ENCODE results near the gene SRD5A1.

SRD5A1 gene
- 7.6 to 19.7 (median 10.5) reads per million in 4 experiments for total RNA-seq

DNA sequence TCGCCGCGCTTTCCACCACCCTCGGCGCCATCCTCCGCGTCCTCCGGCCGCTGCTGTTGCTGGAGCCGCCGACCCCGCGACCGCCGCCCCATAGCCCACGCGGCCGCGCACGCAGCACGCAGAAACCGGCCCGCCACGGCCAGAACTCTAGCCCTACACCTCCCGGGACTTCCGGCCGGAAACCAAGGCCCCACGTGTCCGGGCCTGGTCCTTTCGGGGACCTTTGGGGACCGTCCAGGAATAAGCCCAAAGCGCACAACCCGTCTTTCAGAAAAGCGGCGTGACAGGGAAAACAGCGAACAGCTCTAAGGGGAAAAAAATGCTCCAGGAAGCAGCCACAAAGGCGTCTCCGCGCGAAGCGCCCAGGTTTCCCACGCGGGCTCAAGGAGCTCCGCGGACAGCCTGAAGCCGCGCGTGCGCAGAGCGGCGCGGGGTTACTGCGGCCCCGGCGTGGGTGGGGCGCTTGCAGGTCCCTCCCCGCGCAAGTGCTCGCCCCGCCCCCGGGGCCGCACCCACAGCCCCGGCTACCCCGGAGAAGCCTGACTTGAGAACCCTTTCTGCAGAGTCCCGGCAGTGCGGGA lies at the start of gene SRD5A1, which contains the start of gene NSUN2:
SRD5A1 (plus strand) TSS at position 553 of the 581 bp plus-strand sequence. CDS start 137 bp downstream, outside the sequence.
NSUN2 (minus strand) TSS at position 157 of the 581 bp plus-strand sequence; CDS start at position 92, 65 bp downstream.
- DNase-seq = peak; percentile 84

- DNase-seq = no peak
Observed at GRCh38 chr5:6584101-6584645, 49.1 kb upstream of the SRD5A1 start.

DNA sequence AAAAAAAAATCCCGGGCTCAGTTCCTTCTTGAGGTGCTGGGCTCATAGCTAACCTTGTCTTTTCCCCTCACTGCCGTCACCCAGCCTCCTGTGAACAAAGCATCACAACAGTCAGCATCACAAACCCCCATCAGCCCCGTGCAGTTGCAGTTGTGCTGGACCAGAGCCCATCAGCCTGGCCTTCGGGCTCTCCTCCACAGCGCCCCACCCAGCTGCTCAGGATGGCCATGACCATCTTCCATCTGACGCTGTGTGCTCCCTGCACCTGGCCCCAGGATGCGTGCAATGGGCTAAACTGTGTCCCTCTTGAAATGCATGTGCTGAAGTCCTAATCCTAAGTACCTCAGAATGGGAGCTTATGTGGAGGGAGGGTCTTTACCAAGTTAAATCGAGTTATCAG lies 48.5 kb upstream of the SRD5A1 start:
- DNase-seq = no peak

GRCh38 chr5:6585168-6585567 lies 48.1 kb upstream of the SRD5A1 start:
- no peak for DNase-seq

GRCh38 chr5:6585939-6586646 lies 47.1 kb upstream of the SRD5A1 start:
- no peak for DNase-seq

DNA sequence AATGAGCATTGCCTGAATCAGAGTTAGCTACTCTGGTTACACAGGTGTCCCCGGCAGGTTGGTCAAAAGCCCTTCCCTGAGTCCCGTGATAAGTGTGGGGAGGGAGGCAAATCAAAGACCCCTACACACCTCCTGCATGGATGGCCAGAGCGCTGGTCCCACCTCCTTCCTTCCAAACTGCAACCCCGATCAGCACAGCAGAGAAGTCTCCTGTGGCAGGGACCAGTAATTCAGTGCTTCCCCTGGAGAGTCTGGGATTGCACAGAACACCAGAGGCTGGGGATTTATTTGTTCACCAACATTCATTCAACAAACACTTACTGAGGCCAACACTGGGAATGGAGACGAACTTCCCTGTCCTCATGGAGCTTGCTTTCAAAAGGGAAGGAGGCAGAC lies 46.6 kb upstream of the SRD5A1 start:
- DNase-seq = no peak

DNA sequence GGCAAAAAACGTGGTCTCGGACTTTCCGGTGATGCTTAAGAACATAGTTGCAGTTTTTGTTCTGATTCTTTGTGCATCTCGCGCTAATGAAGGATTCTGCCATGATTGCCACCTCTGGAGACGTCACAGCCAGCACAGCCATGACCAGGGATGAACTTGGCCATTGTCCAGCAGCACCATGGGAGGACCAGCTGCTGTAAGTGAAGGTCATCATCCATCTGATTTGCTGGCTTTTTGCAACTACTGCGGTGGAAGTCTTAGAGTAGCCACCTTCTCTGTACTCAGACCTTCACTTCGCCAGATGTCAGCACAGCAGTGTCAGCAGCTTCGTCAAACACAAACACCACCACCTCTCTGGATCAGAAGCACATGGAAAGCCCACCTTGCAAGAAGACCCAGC lies 46.1 kb upstream of the SRD5A1 start:
- no peak for DNase-seq

DNA sequence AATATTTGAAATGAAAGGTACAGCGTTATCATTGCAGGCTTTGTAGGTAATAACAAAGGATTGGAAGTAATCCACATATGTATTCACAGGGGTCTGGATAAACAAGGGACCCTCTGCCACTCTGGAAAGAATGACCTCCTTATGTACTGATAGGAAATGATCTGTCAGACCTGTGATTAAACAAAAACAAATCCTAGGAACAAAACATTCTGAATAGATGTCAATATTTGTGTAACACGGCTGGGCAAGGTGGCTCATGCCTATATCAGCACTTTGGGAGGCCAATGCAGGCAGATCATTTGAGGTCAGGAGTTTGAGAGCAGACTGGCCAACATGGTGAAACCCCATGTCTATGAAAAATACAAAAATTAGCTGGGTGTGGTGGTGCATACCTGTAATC lies 42.7 kb upstream of the SRD5A1 start:
- no peak for DNase-seq

DNA sequence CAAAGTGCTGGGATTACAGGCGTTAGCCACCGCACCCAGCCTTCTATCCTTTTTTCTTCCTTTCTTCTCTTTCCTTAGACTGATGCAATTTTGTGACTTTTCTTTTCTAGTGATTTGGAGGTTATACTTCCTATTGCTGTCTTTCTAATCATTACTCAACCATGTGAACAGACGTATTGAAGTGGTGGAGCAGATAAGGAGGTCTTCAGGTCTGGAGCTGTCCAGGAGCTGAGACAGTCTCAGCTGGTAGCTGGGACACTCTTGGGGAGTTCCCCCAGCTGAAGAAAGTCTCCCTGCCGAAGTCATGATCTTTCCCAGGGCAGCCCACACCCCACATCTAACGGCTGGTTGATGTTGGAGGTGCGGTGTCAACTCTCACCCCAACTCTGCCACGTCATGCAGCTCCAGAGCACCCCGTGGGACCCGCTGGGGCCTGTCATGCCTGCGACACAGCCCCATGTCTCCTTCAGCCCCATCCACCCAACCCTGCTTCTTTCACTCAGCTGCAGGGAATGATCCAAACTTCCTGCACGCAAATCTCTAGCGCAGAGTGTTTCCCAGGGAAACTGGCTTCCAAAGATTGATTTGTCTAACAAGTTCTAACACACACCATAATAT lies 41.5 kb upstream of the SRD5A1 start:
- DNase-seq = no peak

DNA sequence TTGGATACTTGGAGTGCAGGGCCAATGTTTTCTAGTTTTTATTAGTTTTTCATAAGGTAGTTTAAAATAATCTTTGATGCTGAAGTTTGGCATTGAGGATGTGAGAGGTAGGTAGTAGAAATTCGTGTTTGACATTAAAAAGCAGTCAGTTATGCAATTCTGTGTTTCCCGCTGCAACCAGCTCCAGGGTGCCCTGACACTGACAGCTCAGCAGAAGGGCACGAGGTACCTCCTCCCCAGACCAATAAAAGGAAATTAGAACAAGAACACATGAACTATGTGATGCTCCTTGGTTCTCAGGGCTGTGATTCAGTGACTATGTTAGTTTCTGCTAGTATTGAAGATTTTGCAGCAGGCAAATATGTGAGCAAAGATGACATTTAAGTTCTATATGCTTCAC lies 40.6 kb upstream of the SRD5A1 start:
- no peak for DNase-seq

DNA sequence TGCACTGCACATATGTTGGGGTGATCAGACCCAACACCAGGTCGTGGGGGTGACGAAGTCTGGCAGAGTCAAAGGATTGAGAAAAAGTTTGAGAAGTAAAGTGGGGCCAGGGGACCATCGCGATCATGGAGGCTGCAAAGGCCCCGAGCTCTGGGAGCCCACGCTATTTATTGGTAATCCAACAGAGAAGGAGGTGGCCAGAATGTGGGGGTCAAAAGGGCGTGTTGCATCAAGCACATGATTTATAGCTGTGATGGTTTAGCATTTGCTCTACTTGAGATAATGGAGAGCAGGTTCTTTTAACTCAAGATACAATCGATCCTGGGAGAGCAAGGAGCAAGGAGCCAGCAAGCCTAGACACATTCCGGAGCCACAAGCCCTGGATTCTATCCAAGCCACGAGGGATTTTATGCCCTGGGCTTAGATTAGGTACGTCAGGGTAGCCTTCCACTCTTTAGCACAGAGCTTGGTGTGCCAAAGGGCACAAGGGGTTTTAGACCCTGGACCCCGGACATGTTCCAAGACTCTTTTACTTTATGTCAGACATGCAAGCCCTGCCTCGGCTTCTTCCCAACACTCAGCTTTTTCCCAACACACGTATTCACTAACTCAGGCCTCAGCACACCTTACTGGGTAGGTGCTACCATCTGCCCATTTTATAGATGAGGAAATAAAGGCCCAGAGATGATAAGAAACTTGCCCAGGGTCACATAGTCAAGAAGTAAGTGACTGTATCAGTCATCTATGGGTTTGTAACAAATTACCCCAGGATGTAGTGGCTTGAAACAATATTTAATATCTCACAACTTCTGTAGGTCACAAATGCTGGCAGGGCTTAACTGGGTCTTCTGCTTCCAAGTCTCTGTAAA lies 39.9 kb upstream of the SRD5A1 start:
- DNase-seq = no peak

DNA sequence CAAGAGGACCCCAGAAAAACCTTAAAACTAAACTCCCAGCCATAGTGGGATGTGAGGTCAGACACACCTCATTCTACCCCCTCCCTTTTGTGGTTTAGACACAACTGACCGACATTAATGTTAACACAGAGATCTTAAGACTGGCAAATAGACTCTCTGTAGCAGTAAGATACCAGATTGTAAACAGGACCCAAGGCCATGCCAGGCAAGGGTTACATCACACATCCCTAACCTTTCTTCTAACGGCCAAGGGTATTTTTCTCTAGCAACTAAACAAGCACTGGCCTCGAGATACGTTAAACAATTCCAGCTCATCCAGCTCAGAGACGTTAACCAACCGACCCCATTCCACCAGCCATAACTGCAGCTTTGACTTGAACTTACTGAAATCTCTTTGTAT lies 39.2 kb upstream of the SRD5A1 start:
- no peak for DNase-seq

- DNase-seq = no peak
Observed at GRCh38 chr5:6595405-6595804, 37.8 kb upstream of the SRD5A1 start.

- no peak for DNase-seq
Observed at GRCh38 chr5:6596388-6596787, 36.9 kb upstream of the SRD5A1 start.

DNA sequence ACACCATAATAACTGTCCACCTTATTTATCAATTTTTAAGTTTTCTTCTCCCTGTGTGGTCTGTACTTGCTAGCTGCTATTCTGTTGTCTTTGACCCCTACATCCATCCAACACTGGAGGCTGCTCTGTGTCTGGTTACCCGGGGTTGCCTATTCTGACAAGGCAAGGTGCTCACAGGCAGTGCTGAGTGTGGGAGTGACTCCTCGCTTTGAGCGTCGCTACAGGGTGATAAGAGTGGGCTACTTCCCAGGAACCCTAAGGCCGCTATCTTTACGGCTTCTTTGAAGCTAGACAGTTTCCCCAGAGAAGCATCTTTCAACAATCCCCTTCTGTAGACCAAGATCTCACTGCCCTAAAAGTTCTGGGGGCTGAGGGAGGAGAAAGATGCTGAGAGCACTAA lies 35.7 kb upstream of the SRD5A1 start:
- no peak for DNase-seq

DNA sequence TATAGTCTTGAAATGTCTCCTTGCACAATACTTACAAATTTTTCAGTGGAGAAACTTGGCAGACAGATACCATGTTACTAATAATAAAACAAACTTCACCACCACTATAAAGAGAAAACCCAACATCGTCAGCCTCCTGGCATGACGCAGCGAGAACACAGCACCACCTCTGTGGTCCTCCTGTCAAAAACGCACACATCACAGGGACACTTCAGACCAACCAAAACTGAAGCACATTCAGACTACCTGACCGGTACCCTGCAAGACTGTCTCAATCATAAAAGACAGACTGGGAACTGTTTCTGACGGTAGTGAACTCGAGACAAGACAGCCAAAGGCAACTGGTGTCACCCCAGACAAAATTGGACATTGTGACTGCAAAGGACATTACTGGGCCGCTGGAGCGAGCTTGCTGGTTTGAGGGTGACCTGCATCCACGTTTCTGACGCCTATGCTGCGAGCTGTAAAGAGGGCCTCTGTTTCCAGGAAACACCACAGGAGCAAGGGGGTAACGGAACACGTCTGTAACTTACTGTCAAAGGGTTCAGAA lies 34.8 kb upstream of the SRD5A1 start:
- DNase-seq = no peak

DNA sequence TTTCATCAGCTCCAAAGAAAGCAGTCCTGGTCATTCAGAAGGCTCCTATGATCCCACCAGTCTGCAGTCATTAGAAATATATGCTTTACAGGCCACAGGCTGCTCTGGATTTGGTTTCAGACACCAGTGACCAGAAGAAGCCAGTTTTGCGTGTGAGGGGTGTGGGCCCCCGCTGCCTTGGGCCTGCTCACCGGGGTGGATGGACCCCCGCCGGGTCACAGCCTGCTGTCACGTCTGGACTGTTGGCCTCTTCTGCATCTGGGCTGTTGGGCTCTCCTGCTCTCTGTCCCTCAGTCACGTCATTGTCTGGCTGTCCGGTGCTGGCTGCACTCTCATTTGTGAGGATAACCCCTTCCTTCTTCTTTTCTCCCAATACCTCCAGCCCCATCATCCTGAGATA lies 33.5 kb upstream of the SRD5A1 start:
- DNase-seq = no peak

GRCh38 chr5:6601271-6601670 lies 32.0 kb upstream of the SRD5A1 start:
- DNase-seq = no peak

DNA sequence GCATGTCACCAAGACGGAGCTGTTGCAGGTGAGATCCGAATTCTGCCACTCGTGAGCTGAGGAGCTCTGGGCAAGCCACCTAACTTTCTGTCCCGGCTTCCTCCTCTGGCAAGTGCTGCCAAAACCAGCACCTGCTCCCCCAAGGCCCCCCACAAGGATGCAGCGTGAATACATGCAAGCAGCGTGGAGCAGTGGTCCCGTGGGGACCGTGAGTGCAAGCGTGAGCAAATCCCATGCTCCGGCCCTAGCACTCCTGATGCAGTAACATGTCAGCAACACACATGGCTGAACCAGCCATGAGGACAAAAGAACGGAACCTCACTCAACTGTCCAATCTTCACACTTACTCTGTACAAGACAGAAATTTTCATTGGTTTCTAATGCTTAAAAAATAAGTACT lies 31.4 kb upstream of the SRD5A1 start:
- no peak for DNase-seq

- no peak for DNase-seq
Observed at GRCh38 chr5:6602441-6602840, 30.8 kb upstream of the SRD5A1 start.

DNA sequence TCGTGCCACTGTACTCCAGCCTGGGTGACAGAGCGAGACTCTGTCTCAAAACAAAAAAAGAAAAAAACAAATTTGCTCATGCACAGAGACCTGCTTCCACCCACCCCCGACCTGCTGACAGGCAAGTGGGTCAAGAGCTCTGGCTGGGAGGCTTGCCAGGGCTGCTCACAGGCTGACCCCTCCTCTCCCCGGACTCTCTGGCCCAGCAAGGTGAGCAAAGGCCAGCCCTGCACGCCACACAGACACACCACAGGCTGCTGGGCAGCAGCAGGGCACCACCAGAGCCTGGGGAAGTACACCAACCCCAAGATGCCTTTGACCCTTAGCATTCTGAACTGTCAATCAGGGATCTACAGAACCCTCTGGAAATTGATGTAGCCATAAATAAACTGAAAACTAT lies 29.6 kb upstream of the SRD5A1 start:
- no peak for DNase-seq

DNA sequence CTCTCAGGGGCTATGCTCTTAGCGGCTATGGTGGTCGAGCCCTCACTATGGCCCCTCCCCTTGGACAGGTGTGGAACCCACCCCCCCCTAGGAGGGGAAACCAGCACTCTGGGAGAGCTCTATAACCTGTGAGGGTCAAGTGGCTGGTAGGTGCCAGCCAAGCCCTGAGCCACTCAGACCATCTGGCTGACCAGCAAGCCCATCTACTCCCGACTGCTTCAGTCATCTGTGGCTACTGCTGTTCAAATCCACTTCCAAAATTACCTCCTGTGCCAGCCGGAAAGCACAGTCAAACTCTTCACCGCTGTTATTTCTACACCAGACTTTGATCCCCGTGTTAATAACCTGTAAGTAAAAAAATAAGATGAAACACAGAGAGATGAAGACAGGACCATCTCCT lies 28.9 kb upstream of the SRD5A1 start:
- no peak for DNase-seq

GRCh38 chr5:6604946-6605345 lies 28.3 kb upstream of the SRD5A1 start:
- no peak for DNase-seq

Measured in effector CD8-positive, alpha-beta T cell (primary cell).